Activated CD4-positive, alpha-beta T cell treated with anti-CD3 and anti-CD28 coated beads for 24 hours (primary cell): ENCODE data around the gene POLDIP3.
A peak's percentile ranks its signal among the peaks of the same experiment; 100 is the strongest.
"Not testable (repeated sequence)": the region's sequence is repeated elsewhere in the genome, so short reads cannot be mapped to it uniquely, and the experiment has no call there.

ENCODE experiments used
- DNase-seq, 2 donors: peaks; one replicate each; pipeline ENCODE4 v3.0.0-alpha.2; 2020; ENCODE audit warnings: low read depth in 2 of 2

Gene POLDIP3

DNA sequence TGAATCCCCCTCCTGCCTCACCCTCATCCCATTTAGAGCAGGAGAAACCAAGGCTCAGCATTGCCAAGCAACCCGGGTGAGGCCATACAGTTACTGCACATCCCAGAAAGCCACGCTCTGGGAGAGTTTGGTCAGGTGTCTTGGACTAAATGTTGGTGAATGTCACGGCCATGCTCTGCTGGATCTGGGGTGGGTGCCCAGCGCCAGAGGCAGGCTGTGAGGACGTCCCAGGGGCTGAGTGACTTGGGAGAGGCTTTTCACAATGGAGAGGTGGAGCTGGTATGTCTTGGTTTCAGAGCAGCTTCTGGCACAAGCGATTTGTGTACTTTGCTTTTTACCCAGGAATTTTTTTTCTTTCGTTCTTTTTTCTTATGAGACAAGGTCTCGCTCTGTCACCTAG lies 54.3 kb downstream of the POLDIP3 start:
- no peak for DNase-seq

DNA sequence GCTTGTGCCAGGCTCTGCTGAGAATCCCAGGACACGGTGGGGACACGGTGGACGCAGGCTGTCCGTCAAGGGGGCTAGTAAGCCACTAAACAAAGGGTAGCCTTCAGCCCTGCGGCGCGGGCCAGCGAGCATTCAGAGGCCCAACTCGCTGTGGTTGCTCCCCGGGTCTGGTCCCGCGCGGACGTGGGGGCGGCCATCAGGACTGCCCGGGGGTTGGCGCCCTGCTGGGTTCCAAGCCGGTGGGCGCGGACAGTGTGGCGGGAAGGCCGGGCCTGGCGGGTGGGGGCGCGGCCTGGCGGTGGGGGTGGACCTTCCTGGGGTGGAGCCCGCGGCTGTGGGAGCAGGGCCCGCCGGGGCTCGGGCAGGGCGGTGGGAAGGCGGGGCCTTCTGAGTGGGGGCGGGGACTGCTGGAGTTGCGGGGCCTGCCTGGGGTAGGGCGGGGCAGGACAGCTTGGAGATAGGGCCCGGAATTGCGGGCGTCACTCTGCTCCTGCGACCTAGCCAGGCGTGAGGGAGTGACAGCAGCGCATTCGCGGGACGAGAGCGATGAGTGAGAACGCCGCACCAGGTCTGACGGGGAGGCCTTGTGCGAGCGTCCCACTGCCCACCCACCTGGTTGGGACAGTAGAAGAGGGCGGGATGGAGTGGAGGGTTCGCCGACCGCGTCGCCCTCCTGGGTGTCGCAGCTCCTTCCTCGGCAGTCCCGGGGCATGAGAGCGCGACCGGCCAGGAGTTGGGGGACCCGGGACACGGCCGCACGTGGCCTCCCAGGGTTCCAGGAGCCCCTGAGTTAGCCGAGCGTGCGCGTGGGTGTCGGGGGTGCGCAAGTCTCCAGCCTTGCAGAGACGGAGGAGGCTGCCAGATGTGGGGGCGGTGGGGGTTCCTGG lies 61.0 kb downstream of the POLDIP3 start, which contains the start of gene SERHL2:
Gene SERHL2, plus strand, starts transcription at position 482 of the 887 bp plus-strand sequence. Its CDS starts 65 bp downstream, at position 547.
- DNase-seq, result peak; percentile 67 to 81

DNA sequence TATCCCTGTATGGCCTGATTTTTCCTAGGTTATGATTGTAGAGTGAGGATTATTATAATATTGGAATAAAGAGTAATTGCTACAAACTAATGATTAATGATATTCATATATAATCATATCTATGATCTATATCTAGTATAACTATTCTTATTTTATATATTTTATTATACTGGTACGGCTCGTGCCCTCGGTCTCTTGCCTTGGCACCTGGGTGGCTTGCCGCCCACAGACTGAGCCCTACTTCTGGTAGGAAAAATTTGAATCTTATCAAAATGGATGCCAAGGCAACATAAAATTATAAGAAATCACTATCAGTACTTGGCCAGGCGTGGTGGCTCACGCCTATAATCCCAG lies 62.4 kb downstream of the POLDIP3 start:
- not testable (repeated sequence) for DNase-seq

DNA sequence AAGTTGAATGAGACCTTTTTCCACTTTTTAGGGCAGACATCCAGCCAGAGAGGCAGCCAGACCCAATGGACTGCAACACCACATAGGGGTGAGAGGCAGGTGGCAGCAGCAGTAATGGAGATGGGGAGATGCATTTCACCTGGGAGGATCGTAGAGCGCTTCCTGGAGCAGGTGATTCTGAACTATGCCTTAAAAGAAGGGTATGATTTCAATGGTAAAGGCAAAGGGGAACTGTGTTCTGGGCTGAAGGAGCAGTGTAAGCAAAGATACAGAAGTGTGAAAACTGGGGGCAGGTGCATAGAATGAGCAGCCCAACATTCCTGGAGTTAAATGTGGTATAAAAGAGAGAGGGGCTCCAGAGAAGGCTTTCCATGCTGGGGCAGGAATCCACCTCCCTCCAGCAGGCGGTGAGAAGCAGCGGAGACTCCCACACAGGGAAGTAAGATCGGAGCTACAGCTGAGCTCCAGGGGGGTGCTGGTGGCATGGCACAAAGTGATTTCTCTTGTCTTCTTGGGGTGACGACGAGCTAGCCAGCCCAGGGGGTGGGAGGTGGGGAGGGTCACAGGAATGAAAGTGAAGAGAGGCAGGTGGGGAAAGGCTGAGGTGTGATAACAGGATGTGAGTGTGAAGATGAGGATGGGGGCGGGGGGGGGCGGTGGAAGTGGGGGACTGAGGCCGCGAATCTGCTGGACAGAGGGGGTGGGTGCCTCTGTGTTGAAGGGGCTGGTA lies 65.2 kb downstream of the POLDIP3 start:
- no peak for DNase-seq

DNA sequence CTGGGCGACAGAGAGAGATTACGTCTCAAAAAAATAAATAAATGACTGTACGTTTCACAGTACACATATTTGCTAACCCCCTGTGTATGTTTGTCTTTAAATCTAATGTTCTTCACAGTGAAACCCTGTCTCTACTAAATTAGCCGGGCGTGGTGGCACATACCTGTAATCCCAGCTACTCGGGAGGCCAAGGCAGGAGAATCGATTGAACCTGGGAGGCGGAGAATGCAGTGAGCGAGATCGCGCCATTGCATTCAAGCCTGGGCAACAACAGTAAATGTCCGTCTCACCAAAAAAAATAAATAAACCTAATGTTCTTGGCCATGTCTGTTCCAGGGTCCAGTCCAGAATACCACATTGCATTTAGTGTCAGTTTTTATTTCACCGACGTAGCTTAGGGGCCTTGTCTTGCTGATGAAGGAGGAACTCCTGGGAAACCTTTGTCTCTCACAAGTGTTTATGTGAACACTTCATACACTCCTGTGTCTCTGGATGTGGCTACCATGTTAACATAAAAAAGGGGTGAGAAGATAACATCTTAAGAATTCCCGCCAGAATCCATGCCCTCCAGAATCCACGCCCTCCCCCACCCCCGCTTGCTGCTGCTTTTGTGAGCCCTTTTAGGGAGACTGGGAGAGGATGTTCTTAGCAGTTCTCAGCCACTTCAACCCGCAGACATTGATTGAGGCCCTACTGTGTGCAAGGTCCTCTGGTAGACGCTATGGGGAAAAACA lies 65.9 kb downstream of the POLDIP3 start:
- no peak for DNase-seq

DNA sequence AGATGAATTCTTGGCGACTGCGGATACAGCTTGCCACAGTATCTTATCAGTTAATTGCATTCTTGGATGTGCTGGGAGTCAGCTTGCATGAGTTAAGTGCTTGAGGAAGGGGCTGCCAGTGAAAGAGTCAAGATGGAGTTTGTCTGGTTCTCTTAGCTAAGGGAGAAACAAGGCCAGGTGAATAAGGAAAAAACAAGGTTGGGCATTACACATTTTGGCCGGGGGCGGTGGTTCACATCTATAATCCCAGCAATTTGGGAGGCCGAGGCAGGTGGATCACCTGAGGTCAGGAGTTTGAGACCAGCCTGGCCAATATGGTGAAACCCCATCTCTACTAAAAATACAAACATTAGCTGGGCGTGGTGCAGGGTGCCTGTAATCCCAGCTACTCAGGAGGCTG lies 66.6 kb downstream of the POLDIP3 start:
- DNase-seq, result not testable (repeated sequence)

DNA sequence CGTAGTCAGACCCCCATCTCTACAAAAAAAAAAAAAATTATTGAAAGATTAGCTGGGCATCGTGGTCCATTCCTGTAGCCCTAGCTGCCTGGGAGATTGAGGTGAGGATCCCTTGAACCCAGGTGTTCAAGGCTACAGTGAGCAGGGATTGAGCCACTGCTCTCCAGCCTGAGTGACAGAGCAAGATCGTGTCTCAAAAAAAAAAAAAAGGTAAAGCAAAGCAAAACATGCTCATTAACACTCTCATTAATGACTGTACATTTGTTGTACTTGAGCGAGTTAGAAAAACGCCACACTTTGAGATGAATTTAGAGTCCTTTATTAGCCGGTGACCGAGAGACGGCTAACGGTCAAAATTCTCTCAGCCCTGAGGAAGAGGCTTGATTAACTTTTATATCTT lies 67.1 kb downstream of the POLDIP3 start:
- no peak for DNase-seq

DNA sequence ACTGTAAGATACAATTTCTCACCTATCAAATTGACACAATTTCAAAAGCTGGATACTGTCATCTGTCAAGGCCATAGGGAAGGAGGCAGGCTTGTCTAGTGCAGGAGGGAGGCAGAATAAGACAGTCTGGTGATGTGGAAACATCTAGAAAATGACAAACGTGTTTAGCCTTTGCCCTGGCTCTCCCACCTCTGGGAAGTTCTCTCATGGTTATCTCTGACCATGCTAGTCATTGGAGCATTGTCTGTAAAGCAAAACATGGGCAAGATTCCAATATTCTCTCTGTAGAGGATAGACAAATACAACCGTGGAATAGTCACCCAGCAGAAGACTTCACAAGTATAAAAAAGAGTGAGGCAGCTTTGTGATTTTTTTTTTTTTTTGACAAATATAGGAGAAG lies 70.0 kb downstream of the POLDIP3 start:
- no peak for DNase-seq

DNA sequence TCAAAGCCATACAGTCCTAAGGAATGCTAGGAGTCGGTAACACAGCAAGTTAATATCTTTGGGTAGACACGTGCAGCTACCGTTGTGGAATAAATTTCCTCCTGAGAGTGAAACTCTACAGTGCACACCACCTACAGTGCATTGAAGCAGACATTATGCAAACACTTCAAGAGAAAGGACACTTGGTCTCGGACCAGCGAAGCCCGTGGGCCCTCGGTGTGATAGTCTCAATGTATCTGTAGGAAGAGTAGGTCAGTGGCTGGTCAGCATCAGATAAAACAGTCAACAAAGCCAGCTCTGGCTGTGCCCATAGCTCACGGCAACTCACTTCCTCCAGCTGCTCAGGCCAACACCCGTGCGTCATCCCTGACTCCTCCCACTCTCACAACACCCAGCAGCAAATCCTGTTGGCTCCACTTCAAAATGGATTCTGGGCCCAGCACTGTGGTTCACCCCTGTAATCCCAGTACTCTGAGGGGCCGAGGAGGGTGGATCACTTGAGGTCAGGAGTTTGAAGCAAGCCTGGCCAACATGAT lies 75.4 kb downstream of the POLDIP3 start:
- DNase-seq, result not testable (repeated sequence)

DNA sequence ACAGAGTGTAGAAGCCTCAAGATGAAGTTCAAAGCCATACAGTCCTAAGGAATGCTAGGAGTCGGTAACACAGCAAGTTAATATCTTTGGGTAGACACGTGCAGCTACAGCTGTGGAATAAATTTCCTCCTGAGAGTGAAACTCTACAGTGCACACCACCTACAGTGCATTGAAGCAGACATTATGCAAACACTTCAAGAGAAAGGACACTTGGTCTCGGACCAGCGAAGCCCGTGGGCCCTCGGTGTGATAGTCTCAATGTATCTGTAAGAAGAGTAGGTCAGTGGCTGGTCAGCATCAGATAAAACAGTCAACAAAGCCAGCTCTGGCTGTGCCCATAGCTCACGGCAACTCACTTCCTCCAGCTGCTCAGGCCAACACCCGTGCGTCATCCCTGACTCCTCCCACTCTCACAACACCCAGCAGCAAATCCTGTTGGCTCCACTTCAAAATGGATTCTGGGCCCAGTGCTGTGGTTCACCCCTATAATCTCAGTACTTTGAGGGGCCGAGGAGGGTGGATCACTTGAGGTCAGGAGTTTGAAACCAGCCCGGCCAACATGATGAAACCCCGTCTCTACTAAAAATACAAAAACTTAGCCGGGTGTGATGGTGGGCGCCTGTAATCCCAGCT lies 77.4 kb downstream of the POLDIP3 start:
- not testable (repeated sequence) for DNase-seq

DNA sequence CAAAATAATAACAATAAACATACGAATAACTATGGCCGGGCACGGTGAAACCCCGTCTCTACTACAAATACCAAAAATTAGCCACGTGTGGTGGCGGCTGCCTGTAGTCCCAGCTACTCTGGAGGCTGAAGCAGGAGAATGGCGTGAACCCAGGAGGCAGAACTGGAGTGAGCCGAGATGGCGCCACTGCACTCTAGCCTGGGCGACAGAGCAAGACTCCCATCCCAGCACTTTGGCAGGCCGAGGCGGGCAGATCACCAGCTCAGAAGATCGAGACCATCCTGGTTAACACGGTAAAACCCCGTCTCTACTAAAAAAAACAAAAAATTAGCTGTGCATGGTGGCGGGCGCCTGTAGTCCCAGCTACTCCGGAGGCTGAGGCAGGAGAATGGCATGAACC lies 78.0 kb downstream of the POLDIP3 start:
- not testable (repeated sequence) for DNase-seq

DNA sequence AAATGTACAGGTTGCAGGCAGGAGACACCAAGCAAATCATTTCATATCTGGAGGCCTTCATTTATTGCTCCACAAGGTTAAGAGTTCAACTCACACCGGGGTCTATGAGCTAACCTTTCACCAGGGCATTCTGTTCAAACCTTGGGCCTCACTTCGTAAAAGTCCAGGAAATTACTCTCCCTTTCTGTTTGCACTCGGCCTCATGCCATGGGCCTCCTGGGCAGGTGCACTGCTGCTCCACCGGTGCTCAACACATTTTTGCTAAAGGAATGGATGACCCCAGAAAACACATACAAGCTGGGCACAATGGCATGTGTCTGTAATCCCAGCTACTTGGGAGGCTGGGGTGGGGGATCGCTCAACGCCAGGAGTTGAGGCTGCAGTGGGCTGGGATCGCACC lies 78.5 kb downstream of the POLDIP3 start:
- DNase-seq, result no peak

DNA sequence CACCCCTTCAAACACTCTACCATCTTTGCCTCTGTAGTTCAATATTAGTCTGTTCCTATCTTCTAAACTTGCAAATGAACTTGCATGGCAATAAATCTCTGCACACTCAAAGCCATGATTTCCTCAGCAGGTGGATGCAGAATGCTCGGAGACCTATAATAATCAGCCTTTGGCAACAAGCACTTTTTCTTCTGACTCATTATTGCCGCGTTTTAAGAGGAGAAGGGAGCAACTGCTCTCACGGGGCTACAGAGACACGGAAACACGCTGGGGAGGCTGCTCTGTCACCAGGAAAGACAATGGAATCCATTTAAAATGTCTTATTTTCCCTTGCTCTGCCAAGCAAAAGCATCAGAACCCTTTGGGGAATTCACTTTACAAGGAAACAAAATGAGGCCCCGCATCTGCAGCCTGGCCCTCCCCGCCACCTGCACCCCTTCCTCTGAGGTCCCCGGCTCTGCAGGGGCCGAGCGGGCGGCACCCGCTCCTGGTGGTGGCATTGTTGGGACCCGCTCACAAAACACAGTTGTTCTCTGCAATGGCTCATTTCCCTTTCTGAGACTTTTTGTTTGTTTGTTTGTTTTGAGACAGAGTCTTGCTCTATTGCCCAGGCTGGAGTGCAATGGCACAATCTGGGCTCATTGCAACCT lies 79.5 kb downstream of the POLDIP3 start:
- not testable (repeated sequence) for DNase-seq
